22Rv1 (cell line): ENCODE data around the gene C3orf18.

Experiments
- CTCF ChIP-seq: fragments of 450-650 bp; IDR thresholded peaks from 2 replicates; pipeline ENCODE4 v1.5.1; 2017; ENCODE audit warnings: mild to moderate bottlenecking
- ZFX ChIP-seq: fragments of 450-650 bp; IDR thresholded peaks from 2 replicates; pipeline ENCODE4 v1.6.1; 2017; ENCODE audit warnings: antibody characterized with exemption, borderline replicate concordance

- no peak for TF ChIP-seq CTCF
- TF ChIP-seq ZFX: no peak
Observed at GRCh38 chr3:50557106-50557505, 10.4 kb downstream of the C3orf18 start.
